Measurements from ENCODE around the gene BORCS8. TPM values are rescaled to one million over a fixed set of nuclear protein-coding genes. Genes with fewer than 3 reads are reported as not detected.

BORCS8 gene
- polyA plus RNA-seq, 2 of the 4 experiments (the other 2 are of a cell fraction) = 9.1 to 10.6 TPM

DNA sequence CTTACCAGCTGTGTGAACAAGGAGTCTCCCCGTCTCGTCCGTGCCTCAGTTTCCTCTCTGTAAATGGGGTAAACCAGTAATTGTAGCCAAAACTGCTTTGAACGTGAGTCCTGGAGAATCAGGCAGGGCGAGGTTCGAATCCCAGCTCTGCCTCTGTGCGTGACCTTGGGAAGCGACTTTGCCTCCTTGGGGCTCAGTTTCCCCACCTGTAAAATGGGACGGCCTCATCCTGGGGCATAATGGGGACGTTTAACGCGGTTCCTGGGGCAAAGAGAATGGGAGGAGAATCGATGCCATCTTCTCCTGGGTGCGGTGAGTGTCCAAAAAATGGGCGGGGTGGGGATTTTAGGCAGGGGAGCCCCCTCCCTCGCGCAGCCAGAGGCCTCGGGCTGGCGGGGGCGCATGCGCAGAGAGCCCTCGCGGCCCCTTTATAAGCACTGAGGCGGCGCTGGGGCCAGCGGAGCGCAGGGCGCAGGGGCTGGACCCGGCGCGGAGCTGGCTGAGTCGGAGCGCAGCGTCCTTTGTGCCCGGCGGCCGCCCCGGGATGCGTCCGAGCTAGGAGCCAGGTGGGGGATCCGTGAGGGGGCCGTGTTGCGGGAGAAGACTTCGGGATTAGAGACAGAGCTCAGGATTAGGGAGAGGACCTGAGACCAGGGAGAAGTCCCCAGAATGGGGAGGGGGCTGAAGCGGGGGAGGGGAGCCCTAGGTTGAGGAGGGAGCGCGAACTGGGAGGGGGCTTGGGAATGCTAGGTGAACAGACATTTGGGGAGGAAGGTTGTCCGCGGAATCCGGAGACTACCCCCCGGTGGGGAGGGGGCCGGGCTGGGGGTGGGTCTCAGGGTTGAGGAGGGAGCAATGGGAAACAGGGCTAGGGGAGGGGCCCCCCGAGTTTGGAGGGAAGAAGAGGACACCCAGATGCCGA is 19.8 kb upstream of the BORCS8 start, which contains the start of gene NCAN:
TSS of gene NCAN (plus strand) at position 460 of the 922 bp plus-strand sequence. CDS start 4,996 bp downstream, outside the sequence.
- ATAC-seq = peak in 1 of 2 experiments; percentile 55; a peak in 2 of 6 replicates
- H3K4me3 ChIP-seq = no peak within 1 kb of the TSS

DNA sequence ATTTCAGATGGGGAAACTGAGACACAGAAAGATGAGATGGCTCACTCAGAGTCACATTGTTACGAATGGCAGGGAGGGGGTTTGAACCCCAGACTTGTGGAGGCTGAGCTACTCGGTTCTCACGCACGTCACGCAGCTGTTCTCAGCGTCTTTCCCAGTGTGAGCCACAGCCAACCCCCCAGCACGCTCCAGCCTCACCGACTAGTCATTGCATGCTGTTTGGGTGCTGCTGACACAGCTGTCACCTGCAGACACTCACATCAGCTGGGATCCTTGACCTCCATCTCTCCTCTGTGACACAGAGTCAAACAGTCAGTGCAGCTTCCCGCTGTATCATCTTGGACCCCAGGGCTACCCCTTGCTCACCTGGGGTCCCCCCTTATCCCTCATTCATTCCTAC is 17.4 kb upstream of the BORCS8 start:
- Histone ChIP-seq H3K4me2 (no peak overlapping the region), H3K4me3 (no peak overlapping the region), H3K9me3 (no peaks in the 10 kb centered on the region), H3K4me1 (no peaks in the 10 kb centered on the region), H3K27ac (no peak overlapping the region)
- ChIA-PET CTCF (no interaction called here), POLR2A (no interaction called here)
- ATAC-seq (0 out of 6 replicates have a peak, but pooled peaks of 1 of the 2 experiments have one; percentile 22), DNase-seq (ENCODE audit: low read depth in 1 of 2, low spot score in 1 of 2) (no peak), FAIRE-seq (no peak)
- TF ChIP-seq CBX2 (IDR thresholded peaks at IDR 0.05; ENCODE audit: borderline replicate concordance, low read depth) = no peak
- no peak for TF ChIP-seq CHD4 (IDR thresholded peaks at IDR 0.05; ENCODE audit: borderline replicate concordance)
- no peak for TF ChIP-seq SMC3 (IDR thresholded peaks at IDR 0.05)
- TF ChIP-seq ZNF302 (CRISPR knock-in tag; IDR thresholded peaks at IDR 0.05) = no peak
- TF ChIP-seq HOXA7 (CRISPR knock-in tag; IDR thresholded peaks at IDR 0.05) = no peak
- WGBS (ENCODE audit: missing lambda C conversion rate) = 19% methylated on average over 9 of the region's 9 CpGs

More for the DNA sequence above, 19.8 kb upstream of the BORCS8 start, which contains the start of gene NCAN:
- DNase-seq (ENCODE audit: low read depth in 1 of 2, low spot score in 1 of 2) (no peak), FAIRE-seq (no peak)
- ChIA-PET CTCF (interaction anchor here (0.7 to 1.8 kb wide), 3 partner anchors 10 to 104 kb away, joined by 3 to 8 read pairs (median 3); no protein-coding TSS in a partner anchor), POLR2A (no interaction called here)
- TF ChIP-seq, protein P1, sequence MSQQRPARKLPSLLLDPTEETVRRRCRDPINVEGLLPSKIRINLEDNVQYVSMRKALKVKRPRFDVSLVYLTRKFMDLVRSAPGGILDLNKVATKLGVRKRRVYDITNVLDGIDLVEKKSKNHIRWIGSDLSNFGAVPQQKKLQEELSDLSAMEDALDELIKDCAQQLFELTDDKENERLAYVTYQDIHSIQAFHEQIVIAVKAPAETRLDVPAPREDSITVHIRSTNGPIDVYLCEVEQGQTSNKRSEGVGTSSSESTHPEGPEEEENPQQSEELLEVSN (IDR thresholded peaks at IDR 0.05; ENCODE audit: borderline replicate concordance, low read depth) = no peak
- TF ChIP-seq FOSB (CRISPR knock-in tag; IDR thresholded peaks at IDR 0.05) (no peak), TP53 (CRISPR knock-in tag; IDR thresholded peaks at IDR 0.05) (no peak)
- Histone ChIP-seq H3K4me2 (peak within 1 kb of the TSS; percentile 19; the same call in 1 of the 3 replicates), H3K4me1 (no peaks in the 10 kb centered on the region), H3K27ac (no peak within 1 kb of the TSS), H3K9me3 (no peaks in the 10 kb centered on the region)
- WGBS (ENCODE audit: missing lambda C conversion rate) = 16% methylated on average over 21 of the region's 54 CpGs

DNA sequence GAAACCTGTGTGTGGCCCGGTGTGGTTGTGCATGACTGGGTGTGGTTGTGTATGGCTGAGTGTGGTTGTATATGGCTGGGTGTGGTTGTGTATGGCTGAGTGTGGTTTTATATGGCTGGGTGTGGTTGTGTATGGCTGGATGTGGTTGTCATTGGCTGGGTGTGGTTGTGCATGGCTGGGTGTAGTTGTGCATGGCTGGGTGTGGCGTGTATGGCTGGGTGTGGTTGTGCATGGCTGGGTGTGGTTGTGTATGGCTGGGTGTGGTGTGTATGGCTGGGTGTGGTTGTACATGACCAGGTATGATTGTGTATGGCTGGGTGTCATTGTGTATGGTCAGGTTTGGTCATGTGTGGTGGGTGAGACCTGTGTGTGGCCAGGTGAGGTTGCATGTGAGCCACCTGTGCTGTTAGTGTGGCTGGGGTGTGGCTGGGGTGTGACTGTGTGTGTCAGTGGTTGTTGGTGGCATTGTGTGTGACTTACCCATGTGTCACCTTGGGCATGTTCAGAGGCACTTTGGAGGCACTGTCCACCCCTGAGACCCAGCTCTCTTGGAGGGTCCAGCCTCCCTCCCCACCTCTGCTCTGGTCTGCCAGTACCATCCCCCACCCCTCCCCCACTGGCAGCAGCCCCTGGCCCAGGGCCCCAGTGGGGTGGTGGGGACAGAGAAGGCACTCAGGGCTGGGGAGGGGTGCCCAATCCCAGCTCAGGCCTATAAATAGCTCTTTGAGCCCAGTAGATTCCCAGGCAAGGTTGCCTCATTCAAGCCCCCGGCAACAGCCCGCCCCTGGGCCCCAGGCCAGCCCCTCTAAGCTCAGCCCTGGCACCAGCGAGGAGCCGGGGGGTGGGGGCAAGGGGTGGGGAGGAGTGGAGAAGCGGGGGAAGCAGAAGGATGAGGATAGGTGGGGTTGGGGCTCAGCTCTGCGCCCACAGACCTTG is 16.0 kb upstream of the BORCS8 start:
- ChIA-PET POLR2A (interaction anchor here (0.6 kb wide), 1 partner anchor 14 kb away, joined by 3 read pairs; no protein-coding TSS in a partner anchor), CTCF (interaction anchor here (1.0 to 1.2 kb wide), 2 partner anchors 12 to 14 kb away, joined by 3 read pairs; no protein-coding TSS in a partner anchor)
- H3K27ac ChIP-seq = no peak overlapping the region
- no peak overlapping the region for H3K4me2 ChIP-seq
- TF ChIP-seq ESRRA (IDR thresholded peaks at IDR 0.05; ENCODE audit: borderline replicate concordance, low read length) (no peak), KDM1A (IDR thresholded peaks at IDR 0.05; ENCODE audit: low read depth) (no peak), HOXB13 (CRISPR knock-in tag; IDR thresholded peaks at IDR 0.05; ENCODE audit: low read depth) (no peak), HDAC2 (IDR thresholded peaks at IDR 0.05) (no peak), CHD4 (IDR thresholded peaks at IDR 0.05; ENCODE audit: borderline replicate concordance) (no peak)
- TF ChIP-seq, protein P2, sequence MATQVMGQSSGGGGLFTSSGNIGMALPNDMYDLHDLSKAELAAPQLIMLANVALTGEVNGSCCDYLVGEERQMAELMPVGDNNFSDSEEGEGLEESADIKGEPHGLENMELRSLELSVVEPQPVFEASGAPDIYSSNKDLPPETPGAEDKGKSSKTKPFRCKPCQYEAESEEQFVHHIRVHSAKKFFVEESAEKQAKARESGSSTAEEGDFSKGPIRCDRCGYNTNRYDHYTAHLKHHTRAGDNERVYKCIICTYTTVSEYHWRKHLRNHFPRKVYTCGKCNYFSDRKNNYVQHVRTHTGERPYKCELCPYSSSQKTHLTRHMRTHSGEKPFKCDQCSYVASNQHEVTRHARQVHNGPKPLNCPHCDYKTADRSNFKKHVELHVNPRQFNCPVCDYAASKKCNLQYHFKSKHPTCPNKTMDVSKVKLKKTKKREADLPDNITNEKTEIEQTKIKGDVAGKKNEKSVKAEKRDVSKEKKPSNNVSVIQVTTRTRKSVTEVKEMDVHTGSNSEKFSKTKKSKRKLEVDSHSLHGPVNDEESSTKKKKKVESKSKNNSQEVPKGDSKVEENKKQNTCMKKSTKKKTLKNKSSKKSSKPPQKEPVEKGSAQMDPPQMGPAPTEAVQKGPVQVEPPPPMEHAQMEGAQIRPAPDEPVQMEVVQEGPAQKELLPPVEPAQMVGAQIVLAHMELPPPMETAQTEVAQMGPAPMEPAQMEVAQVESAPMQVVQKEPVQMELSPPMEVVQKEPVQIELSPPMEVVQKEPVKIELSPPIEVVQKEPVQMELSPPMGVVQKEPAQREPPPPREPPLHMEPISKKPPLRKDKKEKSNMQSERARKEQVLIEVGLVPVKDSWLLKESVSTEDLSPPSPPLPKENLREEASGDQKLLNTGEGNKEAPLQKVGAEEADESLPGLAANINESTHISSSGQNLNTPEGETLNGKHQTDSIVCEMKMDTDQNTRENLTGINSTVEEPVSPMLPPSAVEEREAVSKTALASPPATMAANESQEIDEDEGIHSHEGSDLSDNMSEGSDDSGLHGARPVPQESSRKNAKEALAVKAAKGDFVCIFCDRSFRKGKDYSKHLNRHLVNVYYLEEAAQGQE (IDR thresholded peaks at IDR 0.05) = no peak
- WGBS (ENCODE audit: missing lambda C conversion rate) = 83% methylated on average over 3 of the region's 8 CpGs
- DNase-seq (ENCODE audit: low read depth in 1 of 2, low spot score in 1 of 2) (no peak), ATAC-seq (no peak), FAIRE-seq (no peak)
- H3K4me1 ChIP-seq = no peaks in the 10 kb centered on the region
- no peaks in the 10 kb centered on the region for H3K9me3 ChIP-seq
- H3K4me3 ChIP-seq = no peak overlapping the region

All from A549 (cell line).